Measurements from ENCODE around the gene TPH2.

GRCh38 chr12:71955970-71956369 is 17.3 kb downstream of the TPH2 start:
- TF ChIP-seq FOXK1 (CRISPR knock-in tag; IDR thresholded peaks at IDR 0.05) = no peak
- no peak for TF ChIP-seq CTCF (IDR thresholded peaks at IDR 0.05)
- TF ChIP-seq FOXP4 (CRISPR knock-in tag; IDR thresholded peaks at IDR 0.05) = no peak
- TF ChIP-seq CDX4 (CRISPR knock-in tag; IDR thresholded peaks at IDR 0.05; ENCODE audit: borderline replicate concordance) = no peak
- no peak for TF ChIP-seq SMAD3 (CRISPR knock-in tag; IDR thresholded peaks at IDR 0.05; ENCODE audit: borderline replicate concordance)
- TF ChIP-seq, protein P1, sequence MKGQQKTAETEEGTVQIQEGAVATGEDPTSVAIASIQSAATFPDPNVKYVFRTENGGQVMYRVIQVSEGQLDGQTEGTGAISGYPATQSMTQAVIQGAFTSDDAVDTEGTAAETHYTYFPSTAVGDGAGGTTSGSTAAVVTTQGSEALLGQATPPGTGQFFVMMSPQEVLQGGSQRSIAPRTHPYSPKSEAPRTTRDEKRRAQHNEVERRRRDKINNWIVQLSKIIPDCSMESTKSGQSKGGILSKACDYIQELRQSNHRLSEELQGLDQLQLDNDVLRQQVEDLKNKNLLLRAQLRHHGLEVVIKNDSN (CRISPR knock-in tag; IDR thresholded peaks at IDR 0.05) = no peak
- no peak for TF ChIP-seq ATF6 (CRISPR knock-in tag; IDR thresholded peaks at IDR 0.05)
- no peak for TF ChIP-seq TEAD4 (CRISPR knock-in tag; IDR thresholded peaks at IDR 0.05)

Data from WTC11 (cell line).